Astrocyte (in vitro differentiated cells and primary cell): ENCODE measurements around the gene LRMDA. TPM values are rescaled to one million over a fixed set of nuclear protein-coding genes. Genes with fewer than 3 reads are reported as not detected.

ENCODE experiments used
- DNase-seq: peaks from one replicate; pipeline ENCODE4 v3.0.0-alpha.2; 2010; ENCODE audit warnings: low read depth
- FAIRE-seq: peaks from 2 replicates; lab custom pipeline; 2011; peaks lifted over from hg19 to GRCh38; lab: Jason Lieb, UNC
- H2AFZ ChIP-seq: 2 replicates; pipeline ENCODE4 v1.6.0; 2012; ENCODE audit warnings: low read depth, low read length, inconsistent platforms
- H3K27ac ChIP-seq: 2 replicates; pipeline ENCODE4 v1.5.1; 2011; ENCODE audit warnings: low read depth, low read length, inconsistent platforms
- H3K27me3 ChIP-seq: 2 replicates; pipeline ENCODE4 v1.6.0; 2011; ENCODE audit warnings: low read length, inconsistent platforms; ENCODE audit not compliant: insufficient read depth
- H3K36me3 ChIP-seq: 2 replicates; pipeline ENCODE4 v1.5.1; 2011; ENCODE audit warnings: low read length, inconsistent platforms; ENCODE audit not compliant: insufficient read depth
- H3K4me1 ChIP-seq: 2 replicates; pipeline ENCODE4 v1.5.1; 2011; ENCODE audit warnings: low read length, inconsistent platforms; ENCODE audit not compliant: insufficient read depth
- H3K4me2 ChIP-seq: 2 replicates; pipeline ENCODE4 v1.6.0; 2012; ENCODE audit warnings: low read length, inconsistent platforms
- H3K4me3 ChIP-seq: 2 replicates; pipeline ENCODE4 v1.5.1; 2011; ENCODE audit warnings: low read depth, mild to moderate bottlenecking, low read length, inconsistent platforms; ENCODE audit not compliant: insufficient read depth
- H3K79me2 ChIP-seq: 2 replicates; pipeline ENCODE4 v1.6.0; 2012; ENCODE audit warnings: mild to moderate bottlenecking, low read length, inconsistent platforms; ENCODE audit not compliant: insufficient read depth
- H3K9ac ChIP-seq: 2 replicates; pipeline ENCODE4 v1.6.0; 2012; ENCODE audit warnings: mild to moderate bottlenecking, low read length, inconsistent platforms
- H3K9me3 ChIP-seq: 2 replicates; pipeline ENCODE4 v1.5.1; 2012; ENCODE audit warnings: low read depth, mild to moderate bottlenecking, low read length, inconsistent platforms; ENCODE audit not compliant: insufficient read depth
- H4K20me1 ChIP-seq: 2 replicates; pipeline ENCODE4 v1.6.0; 2012; ENCODE audit warnings: low read length, inconsistent platforms; ENCODE audit not compliant: insufficient read depth
- H3K27ac Mint-ChIP-seq: one replicate; pipeline ENCODE4 v1.8.0; 2021; ENCODE audit warnings: mild to moderate bottlenecking, mixed read lengths; ENCODE audit not compliant: unreplicated experiment
- H3K27me3 Mint-ChIP-seq: one replicate; pipeline ENCODE4 v1.8.0; 2021; ENCODE audit warnings: low read depth, mixed read lengths; ENCODE audit not compliant: unreplicated experiment
- H3K36me3 Mint-ChIP-seq: one replicate; pipeline ENCODE4 v1.8.0; 2021; ENCODE audit warnings: low read depth, mixed read lengths; ENCODE audit not compliant: unreplicated experiment
- H3K4me1 Mint-ChIP-seq: one replicate; pipeline ENCODE4 v1.8.0; 2021; ENCODE audit warnings: low read depth, mixed read lengths; ENCODE audit not compliant: unreplicated experiment
- H3K4me3 Mint-ChIP-seq: one replicate; pipeline ENCODE4 v1.8.0; 2021; ENCODE audit warnings: mild to moderate bottlenecking, moderate library complexity, mixed read lengths; ENCODE audit not compliant: unreplicated experiment
- H3K9me3 Mint-ChIP-seq: one replicate; pipeline ENCODE4 v1.8.0; 2021; ENCODE audit warnings: mild to moderate bottlenecking, mixed read lengths; ENCODE audit not compliant: unreplicated experiment
- CTCF ChIP-seq: IDR thresholded peaks from 2 replicates; pipeline ENCODE4 v1.5.1; 2011; ENCODE audit warnings: low read depth, mild to moderate bottlenecking, inconsistent platforms, low read length, moderate library complexity; ENCODE audit not compliant: insufficient read depth
- EZH2 ChIP-seq: IDR thresholded peaks from 2 replicates; pipeline ENCODE4 v1.6.1; 2012; ENCODE audit warnings: mild to moderate bottlenecking, low read length, inconsistent platforms; ENCODE audit not compliant: insufficient read depth
- total RNA-seq: library from RNA; stranded (reverse); gene quantifications from 2 replicates; pipeline ENCODE4 v1.2.1, GENCODE V29; 2021

LRMDA gene
- total RNA-seq, 1 donor from 2014 or later: 2.7 TPM

DNA sequence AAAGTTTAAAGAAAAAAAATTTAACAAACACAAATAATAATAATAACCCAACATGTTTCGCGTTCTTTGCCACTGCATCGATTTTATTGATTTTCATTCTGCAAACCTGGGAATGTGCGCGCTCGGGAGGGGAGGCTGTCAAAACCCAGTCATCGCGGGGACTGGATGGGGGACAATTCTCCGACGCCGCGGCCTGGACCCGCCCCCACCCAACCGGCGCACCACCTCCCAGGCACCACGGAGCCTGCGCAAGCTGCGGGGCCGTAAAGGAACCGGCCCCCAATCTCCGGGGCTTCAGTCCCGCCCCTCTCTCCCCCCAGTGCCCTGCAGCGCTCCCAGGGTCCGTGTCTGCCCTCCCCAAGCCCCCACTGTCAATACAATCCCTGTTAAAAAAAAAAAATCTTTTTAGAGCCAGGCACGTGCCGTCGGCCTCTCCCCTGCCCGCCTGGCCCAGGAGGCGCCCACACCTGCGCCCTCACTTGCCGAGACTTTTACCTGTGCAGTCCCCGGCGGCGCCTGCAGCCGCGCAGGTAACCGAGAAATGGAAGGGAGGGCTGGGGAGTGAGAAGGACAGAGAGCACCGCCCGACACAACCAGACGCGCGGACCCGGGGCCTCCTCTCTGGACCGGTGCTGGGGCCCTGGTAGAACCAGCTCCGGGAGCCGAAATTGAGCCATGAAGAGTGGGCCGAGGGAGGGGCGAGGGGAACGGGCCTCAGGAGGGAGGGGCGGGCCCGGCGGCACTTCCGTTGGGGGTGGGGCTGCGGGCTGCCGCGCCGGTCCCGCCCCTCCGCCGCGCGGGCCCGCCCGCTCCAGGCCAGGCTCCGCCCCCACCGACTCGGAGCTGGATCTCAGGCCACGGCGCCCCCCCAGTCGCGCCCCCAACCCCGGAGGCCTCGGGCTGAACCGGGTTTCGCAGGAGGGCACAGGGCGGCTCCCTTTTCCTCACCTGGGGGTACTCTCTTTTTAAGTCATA is 22.2 kb upstream of the LRMDA start:
- Histone ChIP-seq H3K4me3 (peak overlapping the region; percentile 48), H3K36me3 (no peaks in the 10 kb centered on the region), H3K4me1 (peaks cover 13% of the 10 kb centered on the region), H3K79me2 (no peaks in the 10 kb centered on the region), H3K27me3 (peaks cover 57% of the 10 kb centered on the region), H4K20me1 (no peaks in the 10 kb centered on the region), H3K4me2 (peak overlapping the region; percentile 88), H2AFZ (peak overlapping the region; percentile 64), H3K9me3 (no peaks in the 10 kb centered on the region), H3K9ac (peak overlapping the region; percentile 64), H3K27ac (no peak overlapping the region)
- DNase-seq (no peak), FAIRE-seq (no peak)
- H3K4me3 Mint-ChIP-seq: peak overlapping the region; percentile 81
- peaks cover 1% of the 10 kb centered on the region for H3K36me3 Mint-ChIP-seq
- H3K27me3 Mint-ChIP-seq: peaks cover 68% of the 10 kb centered on the region
- H3K27ac Mint-ChIP-seq: no peak overlapping the region
- peaks cover 15% of the 10 kb centered on the region for H3K9me3 Mint-ChIP-seq
- no peak for TF ChIP-seq CTCF
- peak; percentile 75 for TF ChIP-seq EZH2
- no peaks in the 10 kb centered on the region for H3K4me1 Mint-ChIP-seq

GRCh38 chr10:75410132-75411005 is 21.1 kb upstream of the LRMDA start:
- Mint-ChIP-seq H3K4me3 (peak overlapping the region; percentile 79), H3K27me3 (peaks cover 71% of the 10 kb centered on the region), H3K36me3 (peaks cover 1% of the 10 kb centered on the region), H3K4me1 (no peaks in the 10 kb centered on the region), H3K27ac (no peak overlapping the region), H3K9me3 (peaks cover 15% of the 10 kb centered on the region)
- Histone ChIP-seq H3K79me2 (no peaks in the 10 kb centered on the region), H4K20me1 (no peaks in the 10 kb centered on the region), H3K9me3 (no peaks in the 10 kb centered on the region), H3K4me2 (no peak overlapping the region), H3K27ac (no peak overlapping the region), H3K4me1 (peaks cover 5% of the 10 kb centered on the region), H3K9ac (no peak overlapping the region), H3K4me3 (no peak overlapping the region), H3K36me3 (no peaks in the 10 kb centered on the region), H3K27me3 (peaks cover 50% of the 10 kb centered on the region), H2AFZ (no peak overlapping the region)
- no peak for TF ChIP-seq EZH2
- no peak for TF ChIP-seq CTCF
- FAIRE-seq (no peak), DNase-seq (no peak)
